PFSK-1 (cell line): ENCODE results near the gene EIF4E1B.

Experiments
- FOXP2 ChIP-seq: optimal IDR thresholded peaks from 2 replicates; pipeline ENCODE3; 2011; ENCODE audit warnings: borderline replicate concordance, control low read depth, inconsistent platforms; ENCODE audit not compliant: insufficient read depth; ENCODE audit errors: extremely low read length, extremely low read depth
- POLR2AphosphoS5 ChIP-seq: IDR thresholded peaks from 2 replicates; pipeline ENCODE4 v1.6.1; 2012; ENCODE audit warnings: low read depth, mild to moderate bottlenecking, control low read depth, low read length, moderate library complexity
- REST ChIP-seq, 2 experiments: IDR thresholded peaks; 2 replicates each; pipeline versions ENCODE4 v1.6.1 to v1.8.0; 2011 to 2012; ENCODE audit warnings: low read depth in 2 of 2, low read length in 2 of 2, control low read depth in 1 of 2, inconsistent platforms in 1 of 2, mild to moderate bottlenecking in 1 of 2, moderate library complexity in 1 of 2; ENCODE audit not compliant: insufficient read depth in 1 of 2
- SIN3A ChIP-seq: IDR thresholded peaks from 2 replicates; pipeline ENCODE4 v1.6.1; 2012; ENCODE audit warnings: mild to moderate bottlenecking, low read length, moderate library complexity, borderline replicate concordance; ENCODE audit not compliant: insufficient read depth
- TAF1 ChIP-seq: IDR thresholded peaks from 2 replicates; pipeline ENCODE4 v1.6.1; 2012; ENCODE audit warnings: low read length, control low read depth, borderline replicate concordance; ENCODE audit not compliant: insufficient read depth

The EIF4E1B gene

GRCh38 chr5:176640616-176641015 lies 10.1 kb downstream of the EIF4E1B start:
- TF ChIP-seq REST (IDR thresholded peaks at IDR 0.05; ENCODE audit: insufficient read depth in 1 of 2, low read depth in 2 of 2, low read length in 2 of 2) = no peak
- no peak for TF ChIP-seq POLR2AphosphoS5

GRCh38 chr5:176642675-176643490 lies 12.4 kb downstream of the EIF4E1B start:
- no peak for TF ChIP-seq REST (IDR thresholded peaks at IDR 0.05; ENCODE audit: insufficient read depth in 1 of 2, low read depth in 2 of 2, low read length in 2 of 2)
- TF ChIP-seq SIN3A = no peak

- no peak for TF ChIP-seq FOXP2
- no peak for TF ChIP-seq POLR2AphosphoS5
- TF ChIP-seq SIN3A = no peak
- no peak for TF ChIP-seq REST (IDR thresholded peaks at IDR 0.05; ENCODE audit: insufficient read depth in 1 of 2, low read depth in 2 of 2, low read length in 2 of 2)
- TF ChIP-seq TAF1 = no peak
Observed at GRCh38 chr5:176643491-176644219, 13.2 kb downstream of the EIF4E1B start.

GRCh38 chr5:176644294-176644693 lies 13.8 kb downstream of the EIF4E1B start:
- no peak for TF ChIP-seq FOXP2
- TF ChIP-seq POLR2AphosphoS5 = no peak
- TF ChIP-seq REST (IDR thresholded peaks at IDR 0.05; ENCODE audit: insufficient read depth in 1 of 2, low read depth in 2 of 2, low read length in 2 of 2) = no peak
- no peak for TF ChIP-seq TAF1
- no peak for TF ChIP-seq SIN3A
